C4-2B (cell line): Measurements from ENCODE around the gene PRRT2.
"Not testable (repeated sequence)": the region's sequence is repeated elsewhere in the genome, so short reads cannot be mapped to it uniquely, and the experiment has no call there.

Experiments
- H3K27ac ChIP-seq: fragments of 450-650 bp; 2 replicates; pipeline ENCODE4 v1.5.1; 2017
- ZFX ChIP-seq: fragments of 450-650 bp; IDR thresholded peaks from 2 replicates; pipeline ENCODE4 v1.6.1; 2017
- TF ChIP-seq, protein P1 (sequence below): fragments of 450-650 bp; conservative IDR thresholded peaks from 2 replicates; pipeline ENCODE4 v1.5.1; 2017; ENCODE audit warnings: mild to moderate bottlenecking

Gene PRRT2

DNA sequence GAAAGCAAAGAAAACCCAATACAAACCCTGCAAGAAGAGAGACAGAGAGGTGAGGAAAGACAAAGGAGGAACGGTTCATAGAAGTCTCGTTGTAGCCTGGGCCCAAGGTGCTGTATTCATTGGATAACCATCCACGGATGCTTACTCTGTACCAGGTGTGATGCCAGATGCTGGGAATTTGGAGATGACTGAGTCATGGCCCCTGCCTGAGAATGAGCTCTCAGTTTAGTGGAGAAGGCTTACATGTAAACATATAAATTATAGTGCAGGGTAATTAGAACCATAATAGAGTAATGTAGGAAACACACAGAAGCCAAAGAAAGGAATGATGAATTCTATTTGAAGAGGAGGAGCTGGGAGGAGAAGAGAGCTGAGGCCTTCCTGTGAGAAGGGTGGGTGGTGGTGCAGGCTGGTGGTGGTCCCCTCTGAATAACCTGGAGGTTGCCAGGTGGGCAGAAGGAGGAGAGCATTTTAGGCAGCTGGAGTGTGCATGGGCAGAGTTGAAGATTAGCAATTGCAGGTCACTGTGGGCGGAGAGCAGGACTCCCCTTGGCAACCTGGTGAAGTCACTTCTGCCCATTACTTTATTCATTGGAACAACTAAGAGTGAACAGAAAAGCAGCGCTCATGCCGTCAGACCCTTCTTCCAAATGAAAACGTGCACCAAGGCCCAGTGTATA is 41.6 kb upstream of the PRRT2 start:
- no peak overlapping the region for H3K27ac ChIP-seq
- TF ChIP-seq, protein P1, sequence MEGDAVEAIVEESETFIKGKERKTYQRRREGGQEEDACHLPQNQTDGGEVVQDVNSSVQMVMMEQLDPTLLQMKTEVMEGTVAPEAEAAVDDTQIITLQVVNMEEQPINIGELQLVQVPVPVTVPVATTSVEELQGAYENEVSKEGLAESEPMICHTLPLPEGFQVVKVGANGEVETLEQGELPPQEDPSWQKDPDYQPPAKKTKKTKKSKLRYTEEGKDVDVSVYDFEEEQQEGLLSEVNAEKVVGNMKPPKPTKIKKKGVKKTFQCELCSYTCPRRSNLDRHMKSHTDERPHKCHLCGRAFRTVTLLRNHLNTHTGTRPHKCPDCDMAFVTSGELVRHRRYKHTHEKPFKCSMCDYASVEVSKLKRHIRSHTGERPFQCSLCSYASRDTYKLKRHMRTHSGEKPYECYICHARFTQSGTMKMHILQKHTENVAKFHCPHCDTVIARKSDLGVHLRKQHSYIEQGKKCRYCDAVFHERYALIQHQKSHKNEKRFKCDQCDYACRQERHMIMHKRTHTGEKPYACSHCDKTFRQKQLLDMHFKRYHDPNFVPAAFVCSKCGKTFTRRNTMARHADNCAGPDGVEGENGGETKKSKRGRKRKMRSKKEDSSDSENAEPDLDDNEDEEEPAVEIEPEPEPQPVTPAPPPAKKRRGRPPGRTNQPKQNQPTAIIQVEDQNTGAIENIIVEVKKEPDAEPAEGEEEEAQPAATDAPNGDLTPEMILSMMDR: no peak
- no peak for TF ChIP-seq ZFX

DNA sequence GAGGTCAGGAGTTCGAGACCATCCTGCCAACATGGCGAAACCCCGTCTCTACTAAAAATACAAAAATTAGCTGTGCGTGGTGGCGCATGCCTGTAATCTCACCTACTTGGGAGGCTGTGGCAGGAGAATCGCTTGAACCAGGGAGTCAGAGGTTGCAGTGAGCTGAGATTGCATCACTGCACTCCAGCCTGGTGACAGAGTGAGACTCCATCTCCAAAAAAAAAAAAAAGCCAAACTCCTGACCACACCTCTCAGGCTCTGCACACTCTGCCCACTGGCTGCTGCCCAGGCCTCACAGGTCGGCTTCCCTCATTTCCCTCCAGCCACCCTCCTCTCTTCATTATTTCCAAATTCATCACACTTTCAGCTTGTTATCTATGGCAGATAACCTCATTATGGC is 39.7 kb upstream of the PRRT2 start:
- not testable (repeated sequence) for H3K27ac ChIP-seq

GRCh38 chr16:29774730-29775129 is 37.3 kb upstream of the PRRT2 start:
- no peak overlapping the region for H3K27ac ChIP-seq
- TF ChIP-seq, protein P1: no peak
- no peak for TF ChIP-seq ZFX

DNA sequence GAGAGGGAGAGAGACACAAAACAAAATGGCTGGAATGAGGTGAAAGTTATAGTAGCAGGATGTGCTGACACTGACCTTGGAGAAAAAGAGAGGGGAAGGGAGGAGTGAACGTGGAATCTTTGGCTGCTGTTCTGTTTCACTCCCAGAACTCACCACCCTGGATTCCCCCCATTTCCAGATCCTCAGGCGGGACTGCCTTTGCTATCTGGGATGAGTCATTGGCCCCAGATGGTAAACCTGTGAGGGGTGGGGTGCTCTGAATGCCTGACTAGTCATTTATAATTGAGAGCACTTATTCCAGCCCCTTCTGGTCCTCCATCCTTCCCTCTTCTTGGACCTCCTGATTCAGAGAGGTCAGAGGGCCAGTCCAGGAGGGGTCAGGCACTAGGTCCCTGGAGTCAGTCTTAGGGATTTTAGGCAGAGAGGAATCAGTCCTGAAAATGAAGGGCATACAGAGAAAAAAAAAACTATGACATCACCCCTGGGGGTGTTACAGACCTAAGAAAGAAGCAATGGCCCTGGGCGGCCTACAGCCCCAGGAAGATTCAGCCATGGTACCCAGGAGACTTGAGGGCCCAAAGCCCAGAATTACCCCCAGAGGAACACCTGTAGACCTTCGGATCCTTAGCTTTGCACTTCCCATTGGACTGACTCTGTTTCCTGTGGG is 36.1 kb upstream of the PRRT2 start:
- no peak for TF ChIP-seq ZFX
- TF ChIP-seq, protein P1: no peak
- H3K27ac ChIP-seq: no peak overlapping the region

- no peak for TF ChIP-seq ZFX
- TF ChIP-seq, protein P1: no peak
- no peak within 1 kb of the TSS for H3K27ac ChIP-seq
Measured at GRCh38 chr16:29777576-29778350, 34.2 kb upstream of the PRRT2 start, which contains the start of gene ZG16. ZG16 (plus strand) TSS chr16:29778256; CDS start chr16:29779267, 1,011 bp downstream.

GRCh38 chr16:29779474-29779873 is 32.5 kb upstream of the PRRT2 start:
- no peak overlapping the region for H3K27ac ChIP-seq
- TF ChIP-seq, protein P1: no peak
- no peak for TF ChIP-seq ZFX

GRCh38 chr16:29783094-29783953 is 28.7 kb upstream of the PRRT2 start:
- H3K27ac ChIP-seq: peak overlapping the region; percentile 13; the same call in 1 of the 2 replicates
